GOT3 (cell line): ENCODE data around the gene UCN2.
"Not testable (repeated sequence)": the region's sequence is repeated elsewhere in the genome, so short reads cannot be mapped to it uniquely, and the experiment has no call there.

ENCODE experiments used
- DNase-seq: peaks from one replicate; lab custom pipeline; 2025; ENCODE audit warnings: mixed read lengths; lab: John Stamatoyannopoulos, UW

Gene UCN2

DNA sequence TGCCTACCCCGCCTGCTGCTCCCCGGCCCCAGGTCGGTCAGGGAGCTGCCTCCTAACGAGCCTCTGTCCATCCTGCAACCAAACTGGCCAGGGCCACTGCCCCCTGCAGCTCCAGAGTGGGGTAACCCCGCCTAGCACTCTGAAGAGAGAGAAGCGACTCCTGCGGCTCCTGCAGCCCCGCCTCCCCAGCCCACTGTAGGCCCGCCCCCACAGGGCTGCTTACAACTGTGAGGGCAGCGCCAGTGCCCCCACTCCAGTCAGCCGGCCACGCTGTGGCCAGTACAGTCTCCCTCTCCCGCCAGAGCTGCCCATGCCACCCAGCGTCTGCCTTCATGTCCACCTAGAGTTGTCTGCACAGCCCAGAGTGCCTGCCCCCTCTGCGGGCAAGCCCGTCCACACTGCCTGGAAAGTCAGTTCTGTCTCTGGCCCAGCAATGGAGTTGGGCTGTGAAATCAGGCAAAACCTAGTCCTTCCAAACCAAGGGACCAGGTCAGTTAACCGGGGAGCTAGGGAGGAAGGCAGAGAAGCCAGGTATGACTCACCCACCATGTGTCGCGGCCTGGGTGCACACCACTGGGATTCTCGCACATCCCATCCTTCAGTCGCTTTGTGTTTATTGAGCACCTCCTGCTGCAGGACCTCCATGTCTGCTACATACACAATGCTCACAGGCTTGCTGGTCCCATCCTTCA, 2.4 kb downstream of the UCN2 start:
- DNase-seq, result no peak

DNA sequence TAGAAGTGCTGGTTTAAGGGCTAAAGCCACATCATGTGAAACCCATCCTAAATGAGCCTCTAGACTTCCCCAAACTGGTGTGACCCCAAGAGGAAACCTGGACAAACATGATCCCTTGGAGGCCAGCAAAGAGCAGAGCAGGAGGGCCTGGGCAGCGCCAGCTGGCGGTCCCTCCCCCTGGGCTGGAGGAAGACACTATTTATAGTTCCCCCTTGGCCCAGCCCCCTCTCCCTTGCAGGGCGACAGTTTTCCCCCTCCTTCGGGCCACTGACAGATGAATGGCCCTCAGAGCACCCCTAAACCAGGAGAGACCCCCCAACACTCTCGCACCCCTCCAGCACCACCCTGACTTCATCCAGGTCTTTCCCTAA, 2.9 kb downstream of the UCN2 start:
- no peak for DNase-seq

DNA sequence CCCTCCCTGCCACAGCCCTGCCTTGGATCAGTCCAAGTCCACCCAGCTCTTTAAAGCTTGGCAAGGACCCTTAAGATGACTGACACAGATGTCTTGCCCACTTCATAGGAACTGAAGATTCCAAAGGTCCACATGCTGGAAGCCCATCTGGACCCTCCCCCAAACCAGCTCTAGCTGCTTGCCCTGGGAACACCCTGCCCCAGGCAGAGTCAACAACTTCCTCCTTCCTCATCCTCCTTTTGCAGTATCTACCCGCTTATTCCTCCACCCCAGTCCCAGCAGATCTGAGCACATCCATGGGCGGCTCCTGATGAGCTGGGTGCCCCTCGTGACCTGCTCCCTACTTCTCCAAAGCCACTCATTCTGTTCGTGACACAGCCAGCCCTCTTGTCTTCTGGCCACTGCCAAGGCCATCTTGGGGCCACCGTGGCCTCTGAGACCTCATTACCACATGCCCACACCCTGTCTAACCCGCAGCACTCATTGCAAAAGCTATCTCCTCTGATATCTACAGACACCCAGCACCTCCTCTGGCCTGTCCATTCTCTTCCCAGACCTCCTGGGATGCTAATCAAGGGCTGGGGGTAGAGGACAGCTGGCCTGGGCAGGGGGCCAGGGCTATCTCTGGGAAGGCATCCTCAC, 5.0 kb downstream of the UCN2 start:
- no peak for DNase-seq

DNA sequence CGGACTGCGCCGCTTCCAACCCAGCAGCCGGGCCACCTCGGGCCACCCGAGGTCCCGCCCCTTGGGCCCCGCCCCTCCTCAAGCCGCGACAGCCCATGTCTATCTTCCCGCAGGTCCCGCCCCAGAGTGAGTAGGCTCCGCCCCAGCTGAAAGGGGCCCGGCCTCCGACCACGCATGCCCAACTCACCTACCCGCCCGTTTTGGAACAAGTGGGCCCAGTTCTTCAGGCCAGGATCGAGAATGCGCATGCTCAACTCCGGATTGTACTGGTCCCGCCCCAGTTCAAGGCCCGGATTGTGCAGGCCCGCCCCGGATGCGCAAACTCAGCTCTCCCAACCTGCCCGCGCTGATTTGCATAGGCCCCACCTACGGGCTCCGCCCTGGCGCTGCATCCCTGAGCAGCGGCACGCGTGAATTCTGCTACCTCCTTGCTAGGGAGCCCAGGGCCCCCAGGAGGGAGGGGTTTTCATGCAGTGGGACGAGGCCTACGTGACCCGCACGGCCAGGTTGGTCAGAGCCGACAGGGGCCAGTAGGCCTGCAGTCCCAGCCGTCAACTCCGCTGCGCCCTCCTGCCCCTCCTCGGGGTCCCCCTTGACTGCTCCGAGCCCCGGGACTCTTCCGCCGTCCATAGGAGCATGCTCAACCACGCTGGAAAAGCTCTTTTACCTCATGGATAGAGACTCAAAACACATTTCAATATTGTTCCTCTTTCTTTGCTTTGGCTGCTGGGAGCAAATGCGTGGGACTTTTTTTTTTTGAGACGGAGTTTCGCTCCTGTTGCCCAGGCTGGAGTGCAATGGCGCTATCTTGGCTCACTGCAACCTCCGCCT, 6.6 kb downstream of the UCN2 start, which contains the start of gene PFKFB4:
TSS of gene PFKFB4 (minus strand) at position 8 of the 831 bp plus-strand sequence. CDS start 26 bp downstream, outside the sequence.
- peak; percentile 95 for DNase-seq

DNA sequence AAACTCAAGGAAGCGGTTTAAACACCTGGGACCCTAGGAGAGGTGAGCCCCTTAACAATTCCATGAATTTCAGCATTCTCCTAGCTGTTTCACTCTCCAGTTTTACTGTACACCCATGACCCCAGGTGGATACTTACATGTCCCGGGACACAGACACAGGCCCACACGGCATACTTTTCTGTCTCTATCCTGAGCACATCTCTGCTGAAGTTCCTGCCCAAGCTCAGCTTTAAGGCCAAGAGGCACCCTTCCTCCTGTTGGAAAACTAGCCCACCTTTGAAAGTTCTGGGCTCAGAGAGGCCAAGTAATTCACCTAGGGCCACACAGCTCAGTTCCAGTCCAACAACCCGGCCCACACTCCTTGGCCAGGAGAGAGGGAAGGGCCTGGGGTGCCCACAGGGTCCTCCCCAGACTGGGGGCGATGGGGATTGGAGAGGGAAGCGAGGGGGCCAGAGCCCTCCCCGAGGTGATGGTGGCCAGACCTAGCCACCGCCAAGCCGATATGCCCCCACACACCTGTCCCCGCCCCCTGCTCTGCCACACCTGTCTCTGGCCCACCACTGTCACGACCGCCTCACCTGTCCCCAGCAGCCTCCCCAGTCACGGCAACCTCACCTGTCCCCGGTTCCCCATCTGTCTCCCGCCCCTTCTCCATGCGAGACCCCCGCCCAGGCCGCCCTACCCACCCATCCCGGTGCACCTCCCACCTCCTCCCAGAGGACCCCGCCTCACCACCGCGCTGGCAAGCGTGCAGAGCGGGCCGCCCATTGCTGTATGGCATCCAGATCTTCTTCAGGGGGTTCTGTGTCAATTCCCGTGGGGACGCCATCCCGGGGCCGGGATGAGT, 7.4 kb downstream of the UCN2 start:
- DNase-seq, result no peak

DNA sequence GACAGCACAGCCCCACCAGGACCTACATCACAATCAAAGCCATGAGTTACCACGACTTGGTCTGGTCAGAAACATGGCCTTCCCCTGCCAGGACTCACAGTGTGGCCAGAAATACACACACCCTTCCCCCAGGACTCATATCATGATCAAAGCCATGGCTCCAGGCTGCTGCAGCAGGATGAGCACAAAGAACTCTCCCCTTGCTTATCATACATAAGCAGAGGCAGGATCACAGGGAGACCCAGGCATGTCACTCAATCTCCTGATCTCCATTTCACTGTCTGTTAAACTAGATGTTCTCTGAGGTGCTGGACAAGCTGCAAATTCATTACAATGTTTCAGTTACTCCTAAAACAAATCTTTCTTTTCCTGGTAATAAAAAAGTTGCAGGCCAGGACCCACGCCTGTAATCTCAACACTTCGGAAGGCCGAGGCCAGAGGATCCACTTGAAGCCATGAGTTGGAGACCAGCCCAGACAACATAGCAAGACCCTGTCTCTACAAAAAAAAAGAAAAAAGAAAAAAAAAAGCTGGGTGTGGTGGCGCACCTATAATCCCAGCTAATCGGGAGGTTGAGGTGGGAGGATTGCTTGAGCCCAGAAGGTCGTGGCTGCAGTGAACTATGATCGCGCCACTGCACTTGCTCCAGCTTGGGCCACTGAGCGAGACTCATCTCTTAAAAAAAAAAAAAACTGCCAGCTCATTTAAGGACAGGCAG, 8.2 kb downstream of the UCN2 start:
- no peak for DNase-seq

DNA sequence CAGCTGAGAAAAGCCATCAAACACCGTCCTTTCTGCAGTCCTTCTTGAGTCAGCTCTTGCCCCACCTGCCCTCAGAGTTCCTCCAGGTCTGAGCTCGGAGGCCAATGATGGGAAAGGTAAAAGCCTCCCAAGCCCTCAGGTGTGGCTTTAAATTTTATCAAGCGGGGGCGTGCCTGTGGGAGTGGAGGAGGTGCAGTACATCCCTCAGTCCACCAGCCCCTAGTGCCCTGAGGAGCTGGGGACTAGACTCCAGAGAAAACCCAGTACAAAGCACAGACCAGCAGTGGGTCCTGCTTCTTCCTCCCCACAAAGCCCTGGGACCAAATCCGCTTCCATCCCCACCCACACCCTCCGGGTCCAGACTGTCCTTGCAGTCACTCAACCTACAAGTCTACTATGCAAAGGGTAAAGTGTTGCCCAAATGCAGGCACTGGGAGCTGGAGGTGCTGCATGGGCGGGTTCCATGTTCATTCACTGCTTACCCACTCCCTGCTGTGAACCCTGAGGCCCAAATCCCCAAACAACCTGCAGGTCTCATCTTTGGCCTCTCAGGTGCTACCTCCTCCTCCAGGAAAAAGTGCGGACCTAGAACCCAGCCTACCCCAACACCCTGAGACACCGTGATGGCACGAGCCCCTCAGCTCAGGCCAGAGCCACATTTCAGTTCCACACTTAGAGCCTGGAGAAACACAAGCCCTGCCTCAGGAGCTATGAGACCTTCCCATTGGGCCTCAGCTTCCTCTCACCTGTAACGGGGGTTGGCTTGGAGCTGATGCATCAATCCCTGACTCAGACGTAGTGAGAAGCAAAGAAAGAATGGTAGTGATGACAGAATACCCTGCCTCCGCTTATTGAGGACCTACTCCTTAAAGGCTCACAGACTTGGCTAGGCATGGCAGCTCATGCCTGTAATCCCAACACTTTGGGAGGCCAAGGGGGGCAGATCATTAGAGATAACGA, 9.4 kb downstream of the UCN2 start:
- DNase-seq, result no peak

DNA sequence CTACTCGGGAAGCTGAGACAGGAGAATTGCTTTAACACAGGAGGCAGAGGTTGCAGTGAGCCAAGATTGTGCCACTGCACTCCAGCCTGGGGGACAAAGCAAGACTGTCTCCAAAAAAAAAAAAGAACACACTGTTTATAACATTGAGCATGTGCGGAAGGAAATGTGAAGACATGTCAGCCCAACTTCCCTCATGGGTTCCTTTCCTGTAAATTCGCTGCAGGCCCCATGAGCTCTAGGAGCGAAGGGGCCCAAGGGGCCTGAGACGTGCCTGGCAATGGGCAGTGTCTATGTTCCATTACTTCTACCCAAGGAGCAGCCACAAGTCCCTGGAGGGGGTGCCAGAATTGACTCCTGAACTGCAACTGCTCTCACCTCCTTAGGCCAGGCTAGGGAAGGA, 10.2 kb downstream of the UCN2 start:
- no peak for DNase-seq

DNA sequence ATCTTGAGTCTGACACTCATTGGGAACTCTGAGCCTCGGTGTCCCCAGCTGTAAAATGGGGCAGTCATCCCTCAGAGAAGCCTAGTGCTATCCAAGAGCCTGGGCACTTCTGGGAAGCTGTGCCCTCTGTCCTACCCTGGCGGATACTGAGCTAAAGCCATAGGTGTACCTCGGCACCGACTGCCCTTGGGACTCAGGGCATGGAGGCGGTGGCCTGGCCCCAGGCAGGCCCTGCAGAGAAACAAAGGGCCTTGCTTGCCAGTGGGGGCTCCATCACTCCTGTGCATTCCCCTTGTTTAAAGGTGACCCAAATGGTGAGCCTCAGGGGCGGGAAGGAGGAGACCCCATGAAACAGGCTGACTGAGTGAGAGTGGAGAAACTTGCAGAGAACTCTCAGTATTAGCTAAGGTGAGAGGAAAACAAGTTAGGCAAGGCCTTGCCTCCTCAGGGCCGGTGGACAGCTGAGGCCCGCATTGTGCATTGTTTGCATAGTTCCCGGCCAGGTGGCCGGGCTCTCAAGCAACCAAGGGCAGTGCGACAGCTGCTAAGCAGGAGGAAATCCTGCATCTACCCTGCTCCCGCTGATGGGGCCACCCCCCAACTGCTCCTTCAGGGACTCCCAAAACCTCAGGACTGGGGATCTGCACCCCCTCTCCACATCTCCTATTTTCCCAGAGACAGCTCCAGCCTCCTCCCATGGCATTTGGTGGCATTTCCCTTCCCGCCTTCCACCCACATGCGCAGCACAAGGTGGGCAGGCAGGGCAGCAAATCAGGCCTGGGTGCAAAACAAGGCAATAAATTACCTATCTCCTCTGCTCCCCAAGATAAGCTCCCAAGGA, 11.2 kb downstream of the UCN2 start:
- no peak for DNase-seq

DNA sequence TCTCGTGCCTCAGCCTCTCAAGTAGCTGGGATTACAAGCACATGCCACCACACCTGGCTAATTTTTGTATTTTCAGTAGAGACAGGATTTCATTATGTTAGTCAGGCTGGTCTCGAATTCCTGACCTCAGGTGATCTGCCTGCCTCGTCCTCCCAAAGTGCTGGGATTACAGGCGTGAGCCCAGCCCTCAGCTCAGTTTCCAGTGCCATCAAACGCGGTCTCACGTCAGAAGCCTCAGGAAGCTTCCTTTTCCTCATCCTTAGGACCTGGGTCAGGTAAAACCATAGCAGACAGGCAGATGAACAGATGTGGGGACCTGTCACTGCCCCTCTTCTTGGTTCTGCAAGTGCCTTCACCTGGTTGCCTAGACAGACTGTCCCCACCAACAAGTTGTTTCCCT, 11.9 kb downstream of the UCN2 start:
- DNase-seq, result not testable (repeated sequence)

DNA sequence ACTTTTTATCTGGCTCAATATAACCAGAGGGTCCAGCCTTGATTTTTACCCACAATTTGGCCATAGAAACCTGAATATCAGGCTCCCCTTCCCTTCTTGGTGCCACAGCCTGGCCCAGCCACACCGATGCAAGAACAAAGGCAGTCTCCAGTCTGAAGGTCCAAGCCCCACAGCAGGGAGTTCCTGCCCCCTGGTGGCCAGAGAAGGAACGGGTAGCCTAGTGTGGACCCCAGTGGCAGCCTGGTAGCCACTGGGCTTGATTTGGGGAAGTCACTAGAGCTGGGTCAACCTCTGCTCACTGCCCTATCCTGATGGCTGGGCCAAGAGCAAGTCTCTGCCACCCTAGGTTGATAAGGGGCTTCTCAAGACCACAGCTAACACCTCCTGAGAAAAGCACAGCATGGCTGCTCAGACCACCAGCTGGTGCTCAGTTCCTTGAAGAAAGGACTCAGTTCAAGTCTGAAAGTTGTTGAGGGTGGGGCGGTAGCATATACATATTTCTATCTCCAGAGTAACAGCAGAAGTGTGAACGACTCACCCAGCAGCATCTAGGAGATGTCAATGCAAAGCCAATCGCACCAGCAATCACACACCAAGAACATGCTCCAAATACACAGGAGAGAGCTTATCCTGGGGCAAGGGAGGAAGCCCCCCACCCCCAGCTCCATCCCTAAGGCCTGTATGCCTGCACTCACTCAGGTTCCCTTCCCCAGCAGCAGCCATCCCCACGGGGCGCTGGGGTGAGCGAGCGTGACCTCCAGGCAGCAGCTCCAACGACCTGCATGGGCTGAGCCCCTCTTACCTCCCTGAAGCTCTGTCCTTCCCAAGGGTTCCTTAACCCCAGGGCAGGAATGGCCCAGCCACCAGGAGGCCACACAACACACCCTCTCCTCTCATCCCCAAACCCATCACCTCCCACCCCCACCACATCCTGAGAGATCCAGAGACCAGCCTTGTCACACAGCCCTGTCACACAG, 14.6 kb downstream of the UCN2 start:
- DNase-seq, result peak; percentile 21

DNA sequence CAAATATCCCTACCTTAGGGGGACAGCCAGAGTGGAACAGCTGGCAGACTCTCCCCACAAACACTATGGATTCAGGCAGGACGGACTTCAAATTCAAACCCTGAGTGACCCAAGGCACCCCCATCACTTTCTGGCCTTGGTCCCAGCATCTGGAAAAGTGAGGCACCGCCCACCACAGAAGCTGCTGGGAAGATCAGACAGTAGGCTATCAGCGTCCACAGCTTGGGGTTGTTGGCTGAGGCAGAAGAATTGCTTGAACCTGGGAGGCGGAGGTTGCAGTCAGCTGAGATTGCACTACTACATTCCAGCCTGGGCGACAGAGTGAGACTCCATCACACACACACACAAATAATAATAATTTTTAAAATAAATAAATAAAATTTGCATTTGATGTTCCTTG, 15.5 kb downstream of the UCN2 start:
- DNase-seq, result no peak

DNA sequence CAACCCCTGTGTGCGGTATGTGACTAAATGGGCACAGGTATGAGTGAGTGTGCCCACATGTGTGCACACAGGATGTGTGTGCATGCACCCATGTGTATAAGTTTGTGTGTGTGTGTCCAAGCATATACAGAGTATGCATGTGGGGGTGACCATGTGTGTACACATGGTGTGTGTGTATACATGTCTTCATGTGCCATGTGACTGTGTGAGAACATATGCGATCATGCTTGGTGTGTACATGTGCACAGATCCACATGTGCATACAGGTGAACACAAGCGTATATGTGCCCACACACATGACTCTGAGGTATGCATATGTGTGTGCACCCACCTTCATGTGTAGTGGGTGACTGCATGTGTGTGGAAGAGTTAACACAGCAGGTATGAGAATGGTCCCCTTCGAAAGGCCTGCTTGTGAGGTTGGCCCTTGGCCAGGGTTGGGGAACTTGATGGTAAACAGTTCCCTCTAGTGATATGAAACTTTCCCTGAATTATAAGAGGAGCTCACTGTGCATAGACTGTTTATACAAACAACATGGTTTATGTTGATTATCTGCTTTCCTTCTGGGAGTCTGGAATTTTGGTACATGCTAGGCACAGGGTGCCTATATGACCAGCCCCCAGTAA, 17.3 kb downstream of the UCN2 start:
- DNase-seq, result no peak

DNA sequence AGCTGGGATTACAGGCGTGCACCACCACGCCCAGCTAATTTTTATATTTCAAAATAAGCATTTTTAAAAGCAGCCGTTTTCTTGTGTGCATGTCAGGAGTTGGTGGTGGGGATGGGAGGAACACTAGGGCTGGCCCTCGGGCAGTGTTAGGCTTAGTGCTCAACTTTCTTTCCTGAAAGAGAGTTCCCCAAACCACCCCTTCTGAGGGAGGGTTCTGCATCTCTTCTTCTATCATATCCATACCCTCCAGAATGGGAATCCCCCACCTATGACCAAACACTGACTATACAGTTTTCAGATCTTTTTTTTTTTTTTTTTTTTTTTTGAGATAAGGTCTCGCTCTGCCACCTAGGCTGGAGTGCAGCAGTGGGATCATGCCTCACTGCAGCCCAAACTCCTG, 19.4 kb downstream of the UCN2 start:
- no peak for DNase-seq

DNA sequence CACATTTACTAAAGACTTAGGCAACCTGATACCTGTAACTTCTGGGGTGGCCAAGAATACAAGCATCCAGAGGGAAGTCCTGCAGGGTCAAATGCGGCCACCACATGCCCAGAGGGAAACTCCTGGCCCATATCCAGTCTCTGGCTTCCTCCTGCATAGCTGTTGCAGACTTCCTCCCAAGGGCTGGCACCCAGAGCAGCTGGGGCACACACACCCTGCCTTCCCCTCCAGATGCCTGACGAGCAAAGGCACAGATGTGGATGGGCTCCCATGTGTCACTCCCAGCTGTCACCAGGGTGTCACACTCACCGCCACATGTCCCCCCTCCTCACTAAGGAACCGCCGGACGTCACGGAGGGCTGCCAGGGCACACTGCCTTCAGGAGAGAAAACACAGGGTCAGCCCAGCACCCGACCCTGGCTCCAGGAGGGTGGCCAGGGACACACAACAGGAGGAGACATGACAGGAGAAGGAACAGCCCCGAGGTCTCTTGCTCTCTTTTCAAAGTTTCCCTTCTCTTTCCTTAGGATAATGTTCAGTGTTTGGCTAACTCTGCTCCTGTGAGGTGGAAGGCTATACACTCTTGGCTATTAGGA, 20.2 kb downstream of the UCN2 start:
- DNase-seq, result no peak

DNA sequence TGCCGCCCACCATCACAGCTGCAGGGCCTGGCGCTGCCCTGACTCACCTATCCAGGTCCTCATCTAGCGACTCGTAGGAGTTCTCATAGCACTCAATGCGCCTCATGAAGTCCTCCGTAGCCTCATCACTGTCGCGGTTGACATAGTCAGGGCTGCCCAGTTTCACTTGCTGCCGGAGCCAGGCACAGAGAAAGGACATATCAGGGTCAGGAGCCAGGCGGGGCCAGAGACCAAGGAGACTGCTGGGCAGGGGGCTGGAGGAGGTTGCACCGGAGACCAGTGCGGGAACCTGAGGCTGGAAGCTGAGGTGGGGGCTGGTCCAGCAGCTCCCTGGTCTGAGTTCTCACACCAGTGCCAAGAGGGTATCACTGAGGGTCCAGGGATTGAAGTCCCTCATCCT, 25.1 kb downstream of the UCN2 start:
- DNase-seq, result no peak

DNA sequence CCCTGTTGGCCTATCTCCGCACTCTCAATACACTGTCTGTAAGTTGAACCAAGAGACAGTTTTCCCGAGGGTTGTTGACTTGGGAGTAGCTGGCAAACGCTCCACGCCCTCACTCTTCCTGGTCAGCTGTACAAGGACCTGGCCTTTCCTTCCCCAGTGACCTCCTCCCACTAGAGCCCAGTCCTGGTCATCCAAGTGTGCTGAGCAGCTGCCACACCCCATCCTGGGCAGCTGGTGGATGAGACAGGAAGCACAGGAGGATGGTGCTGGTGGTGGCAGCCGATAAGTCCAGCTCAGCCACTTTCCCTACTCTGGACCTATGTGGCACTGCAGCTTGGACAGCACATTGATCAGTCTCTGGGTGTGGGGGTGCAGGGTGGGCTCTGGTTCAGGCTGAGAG, 26.8 kb downstream of the UCN2 start:
- DNase-seq, result no peak
